AG08396 (cell line): ENCODE data around the gene DPP10.

ENCODE experiments used
- DNase-seq: peaks from one replicate; pipeline ENCODE4 v3.0.0; 2012; ENCODE audit warnings: low spot score, mixed read lengths

DPP10 gene

DNA sequence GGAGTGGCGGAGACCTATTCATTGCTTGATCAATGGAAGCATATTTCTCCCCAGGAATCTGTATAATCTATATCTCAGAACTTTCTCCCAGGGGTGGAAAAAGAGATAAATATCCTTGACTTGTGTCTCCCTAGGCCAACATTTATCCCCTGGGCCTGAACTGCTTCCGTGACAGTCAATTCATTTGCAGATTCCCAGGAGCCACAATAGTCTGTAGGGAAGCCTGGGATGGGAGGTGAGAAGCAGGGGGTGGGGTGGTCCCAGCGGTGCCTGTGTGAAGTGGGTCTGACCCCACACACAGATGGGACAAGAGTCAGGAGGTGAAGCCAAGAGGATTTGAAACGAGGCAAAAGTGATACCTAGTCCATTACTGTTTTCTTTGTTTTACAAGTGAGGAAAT is 166.8 kb downstream of the DPP10 start:
- DNase-seq, result no peak

GRCh38 chr2:114609801-114610200 is 167.4 kb downstream of the DPP10 start:
- DNase-seq, result no peak

GRCh38 chr2:114610677-114611076 is 168.2 kb downstream of the DPP10 start:
- DNase-seq, result no peak

DNA sequence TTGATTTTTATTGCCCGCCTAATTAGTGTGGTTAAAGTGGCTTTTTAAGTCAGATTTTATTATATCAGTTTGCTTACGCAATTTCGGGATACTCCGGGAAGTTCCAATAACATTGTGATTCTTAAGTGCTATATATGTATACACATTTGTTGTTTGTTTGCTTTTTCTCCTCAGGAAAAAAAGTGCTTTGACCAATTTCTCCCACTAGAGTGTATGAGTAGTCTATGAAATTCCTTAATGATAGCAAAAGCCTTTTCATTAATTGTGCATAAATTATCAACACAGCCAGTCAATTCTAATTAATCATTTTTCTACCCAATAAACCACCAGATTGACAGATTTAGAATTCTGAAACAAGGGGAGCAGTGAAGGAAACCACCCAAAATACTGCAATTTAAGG is 172.2 kb downstream of the DPP10 start:
- DNase-seq, result no peak

- DNase-seq, result no peak
Measured at GRCh38 chr2:114628481-114628880, 186.0 kb downstream of the DPP10 start.

DNA sequence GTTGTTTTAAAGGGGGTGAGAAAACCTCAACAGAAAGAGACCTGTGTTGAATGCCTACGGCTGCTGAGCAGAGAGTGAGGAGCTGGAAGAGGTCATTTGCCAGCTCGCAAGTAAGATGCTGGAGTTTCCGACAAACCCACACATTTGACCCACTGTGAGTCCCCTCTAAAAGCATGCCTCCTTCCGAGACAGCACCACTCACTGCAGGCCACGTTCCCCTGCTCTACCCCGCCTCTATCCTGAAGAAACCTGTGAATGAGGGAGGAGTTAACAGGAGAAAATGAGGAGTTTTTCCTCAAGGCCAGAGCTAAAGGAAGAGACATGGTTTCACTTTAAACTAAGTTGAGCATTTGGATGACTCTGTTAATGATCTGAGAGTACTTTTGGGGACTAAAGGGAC is 188.7 kb downstream of the DPP10 start:
- no peak for DNase-seq

DNA sequence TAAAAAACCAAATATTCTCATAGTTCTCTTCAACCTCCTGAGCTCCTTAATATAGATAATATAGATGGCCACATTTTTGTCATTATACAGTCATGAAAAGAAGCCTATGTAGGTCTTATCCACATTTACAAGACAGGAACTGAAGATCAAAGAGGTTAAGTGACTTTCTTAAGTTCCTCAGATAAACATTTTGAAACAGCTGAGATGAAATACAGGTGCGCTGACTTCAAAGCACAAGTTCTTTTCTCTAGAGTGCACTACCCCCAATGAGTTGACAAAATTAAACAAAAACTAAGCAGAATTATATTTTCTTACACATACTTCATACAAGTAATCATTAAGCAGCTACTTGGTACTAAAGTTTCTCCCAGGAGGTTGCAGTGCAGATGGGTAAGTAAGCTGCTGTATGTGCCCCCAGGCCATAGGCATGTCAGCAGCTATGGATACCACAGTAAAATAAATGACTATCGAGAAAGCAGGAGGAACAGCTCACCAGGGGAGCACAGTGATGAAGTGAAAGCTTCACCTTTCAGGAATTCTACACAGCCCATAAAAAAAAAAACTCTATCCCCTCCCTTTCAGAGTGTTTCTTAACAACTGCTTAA is 199.8 kb downstream of the DPP10 start:
- DNase-seq, result no peak

GRCh38 chr2:114642988-114643553 is 200.6 kb downstream of the DPP10 start:
- no peak for DNase-seq

DNA sequence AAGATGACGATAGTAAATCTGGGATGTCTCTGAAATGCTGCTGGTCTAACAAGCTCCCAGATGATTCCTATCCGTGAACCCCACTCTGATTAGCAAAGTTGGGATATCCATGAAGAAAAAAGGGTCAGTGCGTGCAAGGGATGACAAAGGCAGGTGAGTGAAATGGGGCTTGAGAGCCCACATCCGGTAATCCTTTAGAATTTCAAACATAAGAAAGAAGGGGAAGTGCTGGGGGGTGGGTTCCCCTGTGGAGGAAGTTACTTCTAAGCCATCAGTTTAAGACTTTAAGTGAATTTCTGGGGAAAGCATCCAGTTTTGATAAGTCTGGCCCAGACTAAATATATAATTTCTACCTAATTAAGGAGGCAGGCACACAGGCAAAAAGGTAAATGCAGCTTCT is 209.5 kb downstream of the DPP10 start:
- no peak for DNase-seq

- no peak for DNase-seq
Measured at GRCh38 chr2:114659880-114660279, 217.4 kb downstream of the DPP10 start.

- no peak for DNase-seq
Measured at GRCh38 chr2:114661971-114662939, 219.8 kb downstream of the DPP10 start.

DNA sequence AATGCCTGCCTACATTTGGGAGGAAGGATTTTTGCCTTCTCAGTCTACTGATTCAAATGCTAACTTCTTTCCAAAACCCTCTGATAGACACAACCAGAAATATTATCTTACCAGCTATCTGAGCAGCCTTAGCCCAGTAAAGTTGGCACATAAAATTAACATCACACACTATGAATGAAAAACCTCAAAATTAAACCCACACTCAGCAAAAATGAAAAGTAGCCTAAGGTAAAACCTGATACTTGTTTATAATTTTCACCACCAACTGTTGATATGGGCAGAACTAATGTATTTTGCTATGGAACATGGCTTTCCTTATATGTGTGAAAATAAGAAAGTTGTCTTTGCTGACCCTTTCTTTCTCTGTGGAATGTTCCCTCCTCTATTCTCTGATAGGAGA is 226.0 kb downstream of the DPP10 start:
- DNase-seq, result no peak

GRCh38 chr2:114683251-114683650 is 240.8 kb downstream of the DPP10 start:
- DNase-seq, result no peak

GRCh38 chr2:114684403-114684802 is 242.0 kb downstream of the DPP10 start:
- DNase-seq, result no peak

- no peak for DNase-seq
Measured at GRCh38 chr2:114685102-114685501, 242.7 kb downstream of the DPP10 start.

GRCh38 chr2:114688241-114688640 is 245.8 kb downstream of the DPP10 start:
- DNase-seq, result no peak

GRCh38 chr2:114698520-114698919 is 256.1 kb downstream of the DPP10 start:
- no peak for DNase-seq

GRCh38 chr2:114699423-114699944 is 257.0 kb downstream of the DPP10 start:
- DNase-seq, result no peak

- DNase-seq, result no peak
Measured at GRCh38 chr2:114700440-114700839, 258.0 kb downstream of the DPP10 start.

DNA sequence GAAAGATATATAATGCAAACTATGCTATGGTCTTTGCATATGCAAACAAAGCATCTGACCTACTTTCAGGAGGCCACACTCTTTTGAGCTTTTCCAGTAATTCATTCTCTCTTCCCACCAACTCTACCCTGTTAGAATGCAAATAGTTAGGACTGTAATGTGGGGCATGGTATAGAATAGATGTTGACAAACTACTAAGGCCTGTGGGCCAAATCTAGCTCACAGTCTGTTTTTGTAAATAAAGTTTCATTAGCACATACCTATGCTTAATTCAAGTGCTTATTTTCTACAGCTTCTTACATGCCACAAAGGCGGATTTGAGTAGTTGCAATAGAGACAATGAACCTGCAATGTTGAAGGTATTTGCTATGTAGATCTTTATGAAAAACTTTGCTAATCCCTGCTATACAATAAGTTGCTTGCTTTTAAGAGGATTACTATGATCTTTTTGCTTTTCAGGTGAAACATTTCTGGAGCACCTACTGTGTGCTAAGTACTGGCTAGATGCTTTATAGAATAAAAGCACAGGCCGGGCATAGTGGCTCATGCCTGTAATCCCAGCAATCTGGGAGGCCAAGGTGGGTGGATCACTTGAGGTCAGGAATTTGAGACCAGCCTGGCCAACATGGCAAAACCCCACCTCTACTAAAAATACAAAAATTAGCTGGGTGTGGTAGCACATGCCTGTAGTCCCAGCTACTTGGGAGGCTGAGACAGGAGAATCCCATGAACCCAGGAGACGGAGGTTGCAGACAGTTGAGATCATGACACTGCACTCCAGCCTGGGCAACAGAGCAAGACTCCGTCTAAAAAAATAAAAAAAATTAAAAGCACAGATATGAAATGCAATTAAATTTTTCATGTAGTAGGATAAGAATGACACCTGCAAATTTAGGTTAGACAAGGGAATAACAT is 267.8 kb downstream of the DPP10 start:
- DNase-seq, result no peak

DNA sequence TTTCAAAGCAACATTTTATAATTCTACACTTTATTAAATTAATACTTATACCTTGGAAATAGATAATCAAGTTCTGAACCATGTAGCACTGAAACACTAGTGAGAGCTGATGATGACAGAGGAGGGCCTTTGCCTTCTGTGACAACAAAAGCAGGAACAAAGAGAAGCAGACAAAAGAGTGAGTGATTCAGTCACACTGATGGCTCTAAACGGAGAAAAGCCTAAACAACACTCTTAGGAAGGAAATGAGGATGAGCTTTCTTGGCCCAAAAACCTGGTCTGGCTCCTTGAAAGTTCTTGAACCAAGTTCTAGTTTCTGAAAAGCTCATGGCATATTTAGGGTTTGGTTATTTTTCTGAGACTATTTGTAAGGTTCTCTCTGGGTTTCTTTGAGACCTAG is 271.9 kb downstream of the DPP10 start:
- no peak for DNase-seq

DNA sequence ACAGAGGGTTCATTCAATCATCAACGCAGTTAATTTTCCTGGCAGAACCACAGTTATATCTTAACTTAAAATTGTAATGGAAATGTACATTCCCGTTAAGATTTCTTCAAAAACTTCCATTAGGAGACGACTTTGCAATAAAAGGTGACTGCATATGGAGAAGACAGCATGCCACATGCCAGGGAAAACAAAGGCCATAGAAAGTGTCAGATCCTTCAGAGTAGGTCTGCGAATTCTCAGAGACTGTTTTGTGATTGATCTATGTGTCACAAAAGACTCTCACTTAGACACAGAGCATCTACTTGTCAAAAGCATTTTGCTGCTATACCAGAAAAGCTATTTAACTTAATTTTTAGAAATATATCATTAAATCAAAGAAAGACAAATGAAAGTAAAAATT is 274.6 kb downstream of the DPP10 start:
- DNase-seq, result no peak
